DND-41 (cell line): Measurements from ENCODE around the gene ATP9A.

ENCODE experiments used
- ATAC-seq: fragments of 200-7000 bp; cut with Tn5 transposase; 3 replicates; pipeline ENCODE4 v1.9.1; 2021; ENCODE audit warnings: low read depth; ENCODE audit not compliant: insufficient read depth
- DNase-seq: peaks from one replicate; pipeline ENCODE4 v3.0.0-alpha.2; 2020
- H2AFZ ChIP-seq: 2 replicates; pipeline ENCODE4 v1.6.0; 2012; ENCODE audit warnings: low read depth, low read length
- H3K27ac ChIP-seq: 2 replicates; pipeline ENCODE4 v1.5.1; 2012; ENCODE audit warnings: low read length, inconsistent platforms
- H3K27me3 ChIP-seq: fragments of 200-600 bp; sonication (generic); 2 replicates; pipeline ENCODE4 v1.6.0; 2012; ENCODE audit warnings: low read length, mild to moderate bottlenecking, inconsistent platforms; ENCODE audit not compliant: insufficient read depth, poor library complexity
- H3K36me3 ChIP-seq: 2 replicates; pipeline ENCODE4 v1.5.1; 2012; ENCODE audit warnings: low read length, inconsistent platforms; ENCODE audit not compliant: insufficient read depth
- H3K4me1 ChIP-seq: 2 replicates; pipeline ENCODE4 v1.5.1; 2012; ENCODE audit warnings: mild to moderate bottlenecking, low read length; ENCODE audit not compliant: insufficient read depth
- H3K4me2 ChIP-seq: 2 replicates; pipeline ENCODE4 v1.6.0; 2012; ENCODE audit warnings: mild to moderate bottlenecking, moderate library complexity, low read length, inconsistent platforms; ENCODE audit not compliant: insufficient read depth
- H3K4me3 ChIP-seq, 2 experiments: fragments of 200-600 bp in 1 of 2; shearing (Covaris generic) in 1 of 2; 2 replicates each; pipeline ENCODE4 v1.5.1; 2012 to 2016; ENCODE audit warnings: inconsistent platforms in 2 of 2, low read length in 2 of 2, mild to moderate bottlenecking in 2 of 2, low read depth in 1 of 2, moderate library complexity in 1 of 2
- H3K79me2 ChIP-seq: 2 replicates; pipeline ENCODE4 v1.6.0; 2012; ENCODE audit warnings: low read length, inconsistent platforms; ENCODE audit not compliant: insufficient read depth
- H3K9ac ChIP-seq: 2 replicates; pipeline ENCODE4 v1.6.0; 2012; ENCODE audit warnings: low read depth, mild to moderate bottlenecking, inconsistent platforms, low read length, moderate library complexity
- H3K9me3 ChIP-seq: 2 replicates; pipeline ENCODE4 v1.5.1; 2012; ENCODE audit warnings: low read length, moderate library complexity, mild to moderate bottlenecking, inconsistent platforms; ENCODE audit not compliant: insufficient read depth, severe bottlenecking
- H4K20me1 ChIP-seq: 2 replicates; pipeline ENCODE4 v1.6.0; 2012; ENCODE audit warnings: low read length; ENCODE audit not compliant: insufficient read depth
- CTCF ChIP-seq: IDR thresholded peaks from 2 replicates; pipeline ENCODE4 v1.5.1; 2012; ENCODE audit warnings: borderline replicate concordance, low read length, moderate library complexity, mild to moderate bottlenecking; ENCODE audit not compliant: poor library complexity, severe bottlenecking; ENCODE audit errors: extremely low read depth
- EZH2 ChIP-seq: IDR thresholded peaks from 3 replicates; pipeline ENCODE4 v1.6.1; 2012; ENCODE audit warnings: borderline replicate concordance, low read depth, mild to moderate bottlenecking, moderate library complexity, low read length, inconsistent platforms; ENCODE audit not compliant: severe bottlenecking

The ATP9A gene

GRCh38 chr20:51583499-51583898 is 184.7 kb downstream of the ATP9A start:
- no peaks in the 10 kb centered on the region for H3K9me3 ChIP-seq
- no peak overlapping the region for H3K4me2 ChIP-seq
- H4K20me1 ChIP-seq, result no peaks in the 10 kb centered on the region
- H3K4me3 ChIP-seq, result no peak overlapping the region
- DNase-seq (no peak), ATAC-seq (no peak)
- no peaks in the 10 kb centered on the region for H3K36me3 ChIP-seq
- H3K27me3 ChIP-seq, result no peaks in the 10 kb centered on the region
- H3K27ac ChIP-seq, result no peak overlapping the region
- H3K79me2 ChIP-seq, result no peaks in the 10 kb centered on the region
- TF ChIP-seq EZH2 (no peak), CTCF (no peak)
- H3K9ac ChIP-seq, result no peak overlapping the region
- no peak overlapping the region for H2AFZ ChIP-seq
- no peaks in the 10 kb centered on the region for H3K4me1 ChIP-seq

- no peak overlapping the region for H3K4me3 ChIP-seq
- DNase-seq (no peak), ATAC-seq (no peak)
Observed at GRCh38 chr20:51583073-51583472, 185.1 kb downstream of the ATP9A start.

GRCh38 chr20:51581571-51581970 is 186.6 kb downstream of the ATP9A start:
- Histone ChIP-seq H3K4me3 (no peak overlapping the region), H3K27ac (no peak overlapping the region), H4K20me1 (no peaks in the 10 kb centered on the region), H3K36me3 (no peaks in the 10 kb centered on the region), H2AFZ (no peak overlapping the region), H3K4me1 (no peaks in the 10 kb centered on the region), H3K27me3 (no peaks in the 10 kb centered on the region), H3K4me2 (no peak overlapping the region), H3K9ac (no peak overlapping the region), H3K79me2 (no peaks in the 10 kb centered on the region), H3K9me3 (no peaks in the 10 kb centered on the region)
- TF ChIP-seq CTCF, result no peak
- no peak for TF ChIP-seq EZH2
- DNase-seq (no peak), ATAC-seq (no peak)

More at GRCh38 chr20:51583073-51583472, 185.1 kb downstream of the ATP9A start:
- Histone ChIP-seq H4K20me1 (no peaks in the 10 kb centered on the region), H3K4me2 (no peak overlapping the region), H3K79me2 (no peaks in the 10 kb centered on the region), H3K9ac (no peak overlapping the region), H3K36me3 (no peaks in the 10 kb centered on the region), H2AFZ (no peak overlapping the region), H3K27me3 (no peaks in the 10 kb centered on the region), H3K9me3 (no peaks in the 10 kb centered on the region), H3K27ac (no peak overlapping the region), H3K4me1 (no peaks in the 10 kb centered on the region)
- no peak for TF ChIP-seq CTCF
- TF ChIP-seq EZH2, result no peak

- no peak overlapping the region for H3K4me3 ChIP-seq
- H3K27me3 ChIP-seq, result no peaks in the 10 kb centered on the region
- H3K27ac ChIP-seq, result no peak overlapping the region
- TF ChIP-seq EZH2 (no peak), CTCF (no peak)
- DNase-seq, result no peak
- H2AFZ ChIP-seq, result no peak overlapping the region
- no peak overlapping the region for H3K4me2 ChIP-seq
- H3K79me2 ChIP-seq, result no peaks in the 10 kb centered on the region
- H3K4me1 ChIP-seq, result no peaks in the 10 kb centered on the region
- no peaks in the 10 kb centered on the region for H3K36me3 ChIP-seq
- ATAC-seq, result no peak
- no peaks in the 10 kb centered on the region for H4K20me1 ChIP-seq
- H3K9me3 ChIP-seq, result no peaks in the 10 kb centered on the region
- H3K9ac ChIP-seq, result no peak overlapping the region
Observed at GRCh38 chr20:51579137-51579536, 189.1 kb downstream of the ATP9A start.
